HG03378 (cell line): Measurements from ENCODE around the gene XPO5.
"Not testable (repeated sequence)": the region's sequence is repeated elsewhere in the genome, so short reads cannot be mapped to it uniquely, and the experiment has no call there.

ENCODE experiments used
- ATAC-seq: cut with Tn5 transposase; IDR thresholded peaks from one replicate; pipeline ENCODE4 v1.9.1; 2021; ENCODE audit warnings: mild to moderate bottlenecking, moderate library complexity; ENCODE audit not compliant: unreplicated experiment

XPO5 gene

DNA sequence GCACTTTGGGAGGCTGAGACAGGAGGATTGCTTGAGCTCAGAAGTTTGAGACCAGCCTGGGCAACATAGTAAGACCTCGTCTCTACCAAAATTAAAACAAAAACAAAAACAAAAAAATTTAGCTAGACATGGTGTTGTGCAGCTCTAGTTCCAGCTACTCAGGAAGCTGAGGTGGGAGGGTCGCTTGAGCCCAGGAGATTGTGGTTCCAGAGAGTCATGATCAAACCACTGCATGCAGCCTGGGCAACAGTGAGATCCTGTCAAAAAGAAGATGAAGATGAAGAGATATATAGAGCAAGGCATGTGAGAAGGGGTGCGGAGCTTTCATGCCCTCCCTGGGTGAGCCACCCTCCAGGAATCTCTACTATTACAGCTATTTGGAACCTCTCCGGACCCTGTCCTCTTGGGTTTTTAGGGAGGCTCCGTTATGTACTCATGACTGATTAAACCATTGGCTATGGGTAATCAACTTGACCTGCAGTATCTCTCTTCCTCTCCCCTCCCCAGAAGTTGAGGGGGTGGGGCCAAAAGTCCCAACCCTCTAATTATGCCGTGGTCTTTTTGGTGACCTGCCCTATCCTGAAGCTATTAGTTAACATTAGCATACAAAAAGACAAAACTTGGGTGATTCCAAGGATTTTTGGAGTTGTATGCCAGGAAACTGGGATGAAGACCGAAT is 9.2 kb upstream of the XPO5 start:
- ATAC-seq = no peak

DNA sequence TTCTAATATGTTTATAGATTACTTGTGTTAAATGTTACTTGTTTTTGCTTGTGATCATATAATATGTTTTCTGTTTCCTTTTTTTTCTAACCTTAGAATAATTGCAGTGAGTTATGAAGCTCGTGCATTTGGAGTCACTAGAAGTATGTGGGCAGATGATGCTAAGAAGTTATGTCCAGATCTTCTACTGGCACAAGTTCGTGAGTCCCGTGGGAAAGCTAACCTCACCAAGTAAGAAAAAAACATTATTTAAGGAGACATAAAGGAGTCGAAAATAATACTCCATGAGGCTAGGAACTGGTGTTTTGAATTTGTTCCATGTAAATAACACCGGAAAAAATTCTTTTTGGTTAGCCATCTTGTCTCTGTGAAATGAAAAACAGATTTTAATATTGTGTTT is 7.1 kb upstream of the XPO5 start:
- ATAC-seq = no peak

DNA sequence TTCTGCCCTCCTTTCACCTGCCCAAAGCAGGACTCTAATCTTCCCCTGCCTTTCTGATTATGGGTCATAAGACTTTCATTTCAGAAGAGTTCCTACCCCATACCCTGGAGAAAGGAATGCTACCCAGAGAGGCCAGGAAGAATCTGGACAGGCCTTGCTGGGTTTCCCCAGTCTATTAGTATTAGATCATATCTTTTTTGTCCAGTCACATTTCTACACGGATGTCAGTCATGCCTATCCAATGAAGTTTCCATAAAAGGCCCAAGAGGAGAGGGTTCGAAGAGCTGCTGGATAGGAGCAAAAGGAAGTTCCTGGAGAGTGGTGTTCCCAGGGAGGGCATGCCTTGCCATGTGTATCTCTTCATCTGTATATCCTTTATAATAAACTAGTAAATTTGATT is 3.3 kb upstream of the XPO5 start:
- ATAC-seq = no peak

DNA sequence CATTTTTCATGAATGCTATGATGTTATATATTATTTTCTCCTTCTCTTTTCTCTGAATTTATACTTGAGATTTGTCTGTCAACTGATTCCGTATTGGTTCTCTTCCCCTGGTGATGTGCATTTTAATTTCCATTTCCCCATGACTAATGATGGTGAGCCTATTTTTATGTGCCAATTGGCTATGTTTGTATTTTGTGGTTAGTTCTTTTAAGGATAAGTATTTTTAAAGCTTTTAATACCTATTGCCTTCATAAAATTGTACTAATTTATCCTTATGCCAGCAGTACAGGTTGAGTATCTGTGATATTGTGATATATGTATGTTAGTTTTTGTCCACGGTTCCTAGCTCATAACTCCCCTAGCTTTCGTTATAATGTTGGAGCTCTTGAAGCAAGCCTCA is 2.9 kb upstream of the XPO5 start:
- ATAC-seq = no peak

DNA sequence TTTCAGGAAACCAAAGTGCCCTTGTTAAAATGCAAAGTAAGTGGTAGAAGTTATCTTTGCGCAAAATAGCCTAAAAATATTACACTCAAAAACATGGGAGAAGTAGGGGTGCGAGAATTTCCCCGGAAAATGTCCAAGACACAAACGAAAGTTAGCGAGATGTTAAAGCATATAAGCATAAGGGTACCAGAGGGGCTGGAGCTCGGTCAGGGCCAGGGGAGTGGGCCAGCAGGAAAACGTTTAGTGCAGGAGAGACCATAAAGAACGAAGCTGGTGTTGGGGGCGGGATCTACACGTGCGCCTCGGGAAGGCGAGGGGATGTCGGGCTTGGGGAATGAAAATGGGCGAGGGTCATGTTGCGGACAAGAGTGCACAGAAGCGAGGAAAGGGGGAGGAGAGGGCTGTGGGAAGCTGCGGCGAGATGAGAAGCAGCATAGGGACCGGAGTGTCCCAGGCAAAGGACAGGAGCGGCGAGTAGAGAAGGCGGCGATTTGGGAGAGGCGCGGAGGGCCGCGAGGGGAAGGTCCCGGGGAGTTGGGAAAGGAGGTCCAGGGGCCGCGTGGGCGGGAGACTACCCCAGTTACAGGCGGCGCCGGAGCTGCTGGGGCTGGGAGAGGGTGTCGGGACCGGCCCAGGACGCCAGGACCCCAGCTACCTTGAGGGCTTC is 600 bp downstream of the XPO5 start:
- no peak for ATAC-seq

DNA sequence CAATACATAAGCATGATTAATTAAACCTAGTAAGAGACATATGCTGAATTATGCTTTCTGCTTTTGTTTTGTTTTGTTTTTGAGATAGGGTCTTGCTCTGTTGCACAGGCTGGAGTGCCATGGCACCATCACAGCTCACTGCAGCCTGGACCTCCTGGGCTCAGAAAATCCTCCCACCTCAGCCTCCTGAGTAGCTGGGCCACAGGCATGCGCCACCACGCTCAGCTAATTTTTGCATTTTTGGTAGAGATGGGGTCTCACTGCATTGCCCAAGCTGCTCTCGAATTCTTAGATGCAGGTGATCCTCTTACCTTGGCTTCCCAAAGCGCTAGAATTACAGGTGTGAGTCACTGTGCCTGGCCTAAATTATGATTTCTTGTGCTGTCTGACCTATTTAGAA is 3.8 kb downstream of the XPO5 start:
- no peak for ATAC-seq

DNA sequence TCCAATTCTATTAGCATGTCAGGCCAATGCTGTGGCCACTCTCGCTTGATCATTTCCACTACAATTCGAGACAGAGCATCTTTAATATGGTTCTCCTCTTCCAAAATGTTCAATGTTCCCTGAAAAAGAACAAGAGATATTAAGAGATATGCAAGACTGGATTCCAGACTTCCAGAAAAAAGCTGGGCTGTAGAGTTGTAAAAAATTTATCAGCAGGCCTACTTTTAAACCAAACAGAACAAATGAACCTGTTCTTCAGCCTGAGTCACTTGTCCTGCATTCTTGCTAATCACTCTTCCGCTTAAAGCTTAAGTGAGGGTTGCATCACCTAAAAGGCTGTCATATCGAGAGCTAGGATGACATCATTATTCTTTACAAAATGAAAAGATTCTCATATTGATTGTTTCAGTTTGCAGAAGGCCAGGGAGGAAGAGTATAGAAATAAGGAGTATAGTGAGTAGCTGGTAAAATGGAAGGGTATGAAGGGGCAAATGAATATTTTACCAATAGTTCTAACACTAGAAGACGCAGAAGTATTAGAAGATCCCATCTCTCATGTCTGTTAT is 4.9 kb downstream of the XPO5 start:
- ATAC-seq = no peak

DNA sequence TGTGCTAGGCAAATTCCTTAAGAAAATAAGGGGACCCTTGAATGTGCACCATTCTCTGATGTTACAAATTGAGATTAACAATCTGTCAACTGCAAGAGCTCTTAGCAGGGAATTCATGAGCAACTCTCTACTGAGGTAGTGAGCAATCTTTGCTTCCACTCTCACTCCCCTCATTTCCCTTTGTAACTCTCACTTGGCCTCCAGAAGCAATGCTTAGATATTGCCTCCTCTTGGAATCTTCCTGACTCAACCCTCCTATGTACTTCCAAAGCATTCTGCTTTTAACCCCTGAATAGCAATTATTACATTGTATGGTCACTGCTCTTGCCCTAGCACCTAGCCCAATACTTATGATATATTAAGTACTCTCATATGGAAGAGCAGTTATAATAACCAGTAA is 16.5 kb downstream of the XPO5 start:
- no peak for ATAC-seq

DNA sequence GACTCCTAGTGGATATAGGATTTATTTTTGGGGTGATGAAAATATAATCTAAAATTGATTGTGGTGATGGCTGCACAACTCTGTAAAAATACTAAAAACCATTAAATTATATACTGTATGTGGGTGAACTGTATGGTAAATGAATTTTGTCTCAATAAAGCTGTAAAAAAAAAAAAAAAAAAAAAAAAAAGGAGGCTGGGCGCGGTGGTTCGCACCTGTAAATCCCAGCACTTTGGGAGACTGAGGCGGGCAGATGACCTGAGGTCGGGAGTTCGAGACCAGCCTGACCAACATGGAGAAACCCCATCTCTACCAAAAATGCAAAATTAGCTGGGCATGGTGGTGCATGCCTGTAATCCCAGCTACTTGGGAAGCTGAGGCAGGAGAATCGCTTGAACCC is 18.2 kb downstream of the XPO5 start:
- not testable (repeated sequence) for ATAC-seq

DNA sequence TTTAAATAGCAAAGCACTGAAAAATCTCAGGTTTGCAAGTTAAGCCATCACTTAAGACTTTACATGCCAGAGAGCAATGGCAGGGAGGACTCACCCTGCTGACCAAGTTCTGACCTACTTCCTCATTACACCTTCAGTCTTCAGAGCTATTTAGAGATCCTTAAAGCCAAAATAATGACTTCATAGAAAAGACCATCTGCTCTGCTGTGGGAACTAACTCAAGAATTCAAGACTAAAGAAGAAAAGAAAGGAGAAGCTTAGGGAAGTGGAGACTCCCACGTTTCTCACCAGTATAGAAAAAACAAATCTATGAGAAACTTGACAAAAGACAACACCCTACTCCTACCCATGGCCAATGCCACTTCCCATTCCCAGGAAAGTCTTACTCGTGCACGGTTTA is 28.6 kb downstream of the XPO5 start:
- no peak for ATAC-seq

DNA sequence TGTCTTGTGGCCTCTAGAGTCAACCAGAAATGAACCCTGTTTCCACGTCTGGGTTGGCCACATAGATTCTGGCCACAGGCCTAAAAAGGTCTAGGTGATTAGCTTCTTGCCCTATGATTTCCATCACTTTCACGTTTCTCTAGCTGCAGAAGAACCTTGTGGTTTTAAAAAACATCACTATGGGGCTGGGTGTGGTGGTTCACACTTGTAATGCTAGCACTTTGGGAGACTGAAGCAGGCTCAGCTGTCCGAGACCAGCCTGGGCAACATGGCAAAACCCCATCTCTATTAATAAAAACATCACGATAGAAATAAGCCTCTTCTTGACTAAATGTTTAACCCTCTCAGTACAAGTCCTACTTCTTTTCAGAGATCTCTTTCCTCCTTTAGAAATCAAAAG is 31.4 kb downstream of the XPO5 start:
- ATAC-seq = no peak

DNA sequence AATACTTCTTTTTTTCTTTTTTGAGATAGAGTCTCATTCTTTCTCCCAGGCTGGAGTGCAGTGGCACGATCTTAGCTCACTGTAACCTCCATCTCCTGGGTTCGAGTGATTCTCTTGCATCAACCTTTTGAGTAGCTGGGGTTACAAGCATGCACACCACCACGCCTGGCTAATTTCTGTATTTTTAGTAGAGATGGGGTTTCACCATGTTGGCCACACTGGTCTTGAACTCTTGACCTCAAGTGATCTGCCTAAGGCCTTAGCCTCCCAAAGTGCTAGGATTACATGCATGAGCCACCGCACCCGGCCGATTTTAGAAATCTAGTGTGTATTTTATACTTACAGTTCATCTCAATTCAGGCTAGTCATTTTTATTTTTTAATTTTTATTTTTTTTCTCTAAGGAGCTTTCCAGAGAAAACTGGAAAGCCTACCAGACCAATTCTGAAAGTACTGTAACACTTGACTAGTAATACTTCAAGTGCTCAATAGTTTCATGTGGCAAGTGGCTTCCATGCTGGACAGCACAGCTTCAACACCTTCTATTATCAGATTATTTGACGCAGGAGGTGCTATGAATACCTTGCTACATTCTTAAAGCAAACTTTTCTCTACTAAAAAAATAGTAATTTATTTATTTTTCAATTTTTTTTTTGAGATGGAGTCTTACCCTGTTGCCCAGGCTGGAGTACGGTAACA is 33.9 kb downstream of the XPO5 start:
- ATAC-seq = no peak

DNA sequence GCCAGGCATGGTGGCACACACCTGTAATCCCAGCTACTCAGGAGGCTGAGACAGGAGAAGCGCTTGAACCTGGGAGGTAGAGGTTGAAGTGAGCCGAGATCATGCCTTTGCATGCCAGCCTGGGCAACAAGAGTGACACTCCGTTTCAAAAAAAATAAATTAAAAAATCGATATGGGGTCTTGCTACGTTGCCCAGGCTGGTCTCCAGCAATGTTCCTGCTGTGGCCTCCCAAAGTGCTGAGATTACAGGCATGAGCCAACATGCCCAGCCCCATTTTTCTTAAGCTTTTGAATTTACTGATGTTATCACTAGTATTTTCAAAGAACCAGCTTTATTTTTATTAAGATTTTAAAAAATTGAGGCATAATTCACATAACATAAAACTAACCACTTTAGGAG is 35.3 kb downstream of the XPO5 start:
- no peak for ATAC-seq

DNA sequence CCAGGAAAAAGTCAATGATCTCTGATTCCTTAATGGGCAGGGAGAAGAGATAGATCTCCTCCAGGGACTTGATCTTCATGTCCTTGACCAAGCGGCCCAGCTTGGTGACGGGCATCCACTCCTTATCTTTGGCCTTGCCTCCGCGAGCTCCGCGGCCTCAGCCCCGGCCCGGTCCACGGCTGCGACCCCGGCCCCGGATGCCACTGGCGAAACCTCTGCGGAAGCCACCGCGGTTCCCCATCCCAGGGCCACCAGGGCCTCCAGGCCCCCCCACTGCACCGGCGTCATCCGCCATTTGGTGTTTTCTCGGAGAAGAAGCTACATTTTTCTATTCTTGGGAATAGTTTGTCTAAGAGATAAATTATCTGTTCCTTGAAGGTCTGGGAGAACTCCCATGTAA is 36.4 kb downstream of the XPO5 start:
- not testable (repeated sequence) for ATAC-seq

DNA sequence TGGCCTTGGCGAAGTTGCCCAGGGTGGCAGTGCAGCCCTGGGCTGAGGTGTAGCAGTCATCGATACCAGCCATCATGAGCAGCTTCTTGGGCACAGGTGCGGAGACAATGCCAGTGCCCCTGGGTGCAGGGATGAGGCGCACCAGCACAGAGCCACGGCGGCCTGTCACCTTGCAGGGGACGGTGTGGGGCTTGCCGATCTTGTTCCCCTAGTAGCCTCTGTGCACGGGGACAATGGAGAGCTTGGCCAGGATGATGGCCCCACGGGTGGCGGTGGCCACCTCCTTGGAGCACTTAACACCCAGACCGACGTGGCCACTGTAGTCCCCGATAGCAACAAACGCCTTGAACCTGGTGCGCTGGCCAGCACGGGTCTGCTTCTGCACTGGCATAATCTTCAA is 36.9 kb downstream of the XPO5 start:
- not testable (repeated sequence) for ATAC-seq

DNA sequence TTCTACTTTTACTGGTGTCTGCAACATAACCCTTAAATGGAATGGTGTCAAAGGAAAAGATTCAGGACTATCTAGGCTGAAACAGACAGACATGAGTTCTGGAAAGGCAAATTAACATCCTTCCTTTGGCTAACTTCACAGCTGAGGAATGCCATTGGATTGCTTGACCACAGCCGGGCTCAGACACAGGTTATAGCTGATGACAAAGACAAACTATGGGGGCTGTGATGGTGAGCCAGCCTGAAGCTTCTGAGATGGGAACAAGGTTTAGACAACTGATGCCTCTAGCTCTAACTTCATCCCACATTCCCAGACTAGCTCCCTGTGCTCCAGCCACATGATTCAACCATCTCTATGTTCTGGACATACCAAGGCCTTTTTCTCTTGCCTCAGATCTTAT is 43.6 kb downstream of the XPO5 start:
- no peak for ATAC-seq

DNA sequence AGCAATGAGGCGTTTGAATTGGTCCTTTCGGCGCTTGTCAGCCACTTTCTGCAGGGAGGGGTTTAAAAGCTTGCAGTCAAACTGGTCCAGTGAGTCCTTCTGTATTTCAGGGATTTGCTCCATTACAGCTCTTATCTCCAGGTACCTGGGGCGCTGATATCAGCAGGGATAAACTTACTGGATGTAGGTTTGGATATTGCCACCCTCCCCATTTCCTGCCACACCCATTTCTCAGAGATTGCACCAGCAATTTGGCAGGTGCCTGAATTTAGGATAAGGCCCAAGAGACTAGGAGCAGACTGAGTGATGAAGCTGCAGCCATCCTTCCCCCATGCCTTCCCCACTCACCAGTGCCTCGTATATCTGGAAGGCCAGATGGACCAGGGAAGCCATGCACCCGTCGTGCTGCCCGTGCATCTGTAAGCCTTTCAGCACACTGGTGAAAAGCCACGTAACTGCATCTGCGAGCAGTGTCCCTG is 51.3 kb downstream of the XPO5 start:
- ATAC-seq = no peak

DNA sequence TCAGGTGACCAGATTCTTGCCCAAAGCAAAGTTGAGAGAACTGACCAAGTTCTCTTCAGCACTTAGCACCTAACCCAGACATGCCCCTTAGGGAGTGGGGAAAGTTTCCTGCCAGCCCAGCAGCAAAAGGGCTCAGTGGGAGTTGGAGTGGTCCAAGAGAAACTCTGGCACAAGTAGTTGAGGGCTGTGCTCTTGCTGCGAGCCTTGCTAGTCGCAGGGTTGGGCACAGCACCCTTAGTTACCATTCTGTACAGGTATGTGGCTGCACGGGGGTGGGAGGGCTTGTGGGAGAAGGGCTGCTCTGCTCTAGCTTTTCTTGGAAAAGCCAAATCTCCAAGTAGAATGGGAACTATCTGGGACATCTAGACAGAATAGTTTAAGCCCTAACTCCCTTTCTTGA is 52.6 kb downstream of the XPO5 start:
- no peak for ATAC-seq

DNA sequence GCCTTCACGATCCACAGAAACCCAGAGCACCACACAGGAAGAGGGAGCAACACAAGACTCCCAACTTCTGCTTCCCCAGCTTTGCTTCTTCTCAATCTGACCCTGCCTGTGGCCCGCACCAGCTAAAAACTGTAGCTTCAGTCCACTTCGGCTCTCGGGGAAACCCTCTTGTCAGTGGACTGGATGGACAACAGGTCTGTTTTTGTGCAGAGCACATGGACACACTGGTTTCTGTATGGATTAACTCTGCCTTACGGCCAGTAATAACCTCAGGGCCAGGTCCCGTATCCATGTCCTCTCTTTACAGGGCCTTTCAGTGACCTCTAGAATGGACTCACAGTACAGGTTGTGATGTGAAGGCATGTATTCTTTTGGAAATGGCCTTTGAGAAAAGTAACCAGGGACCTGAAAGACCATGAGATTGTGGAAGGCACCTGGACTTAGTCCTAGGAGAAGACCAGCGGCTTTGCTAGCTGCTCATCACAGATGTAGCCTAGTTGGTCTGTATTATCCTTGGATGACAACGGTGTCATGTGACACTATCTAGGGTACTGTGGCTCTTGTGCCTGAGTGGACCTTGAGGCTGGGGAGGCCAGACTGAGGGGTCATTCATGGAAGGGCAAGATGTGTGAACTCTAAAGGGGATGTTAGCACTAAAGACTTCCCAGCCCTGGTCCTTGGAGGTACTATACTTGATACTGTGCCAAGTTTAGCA is 53.1 kb downstream of the XPO5 start:
- no peak for ATAC-seq

DNA sequence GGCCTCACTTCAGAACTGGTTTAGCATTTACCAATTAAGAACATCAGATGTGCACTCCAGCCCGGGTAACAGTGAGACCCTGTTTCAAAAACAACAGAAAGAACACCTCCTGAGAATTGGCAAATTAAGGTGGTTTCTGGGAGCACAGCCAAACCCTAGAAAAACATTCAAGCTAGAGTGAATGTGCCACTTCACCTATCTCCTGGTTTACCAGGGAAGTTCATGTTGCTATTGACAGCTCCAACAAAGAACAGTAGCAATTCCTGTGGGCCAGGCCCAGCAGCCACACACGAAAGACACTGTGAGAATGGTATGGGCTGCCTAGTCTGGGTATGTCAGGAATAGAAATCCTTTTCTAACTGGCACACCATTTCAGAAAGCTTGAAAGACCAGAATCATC is 54.0 kb downstream of the XPO5 start:
- no peak for ATAC-seq

DNA sequence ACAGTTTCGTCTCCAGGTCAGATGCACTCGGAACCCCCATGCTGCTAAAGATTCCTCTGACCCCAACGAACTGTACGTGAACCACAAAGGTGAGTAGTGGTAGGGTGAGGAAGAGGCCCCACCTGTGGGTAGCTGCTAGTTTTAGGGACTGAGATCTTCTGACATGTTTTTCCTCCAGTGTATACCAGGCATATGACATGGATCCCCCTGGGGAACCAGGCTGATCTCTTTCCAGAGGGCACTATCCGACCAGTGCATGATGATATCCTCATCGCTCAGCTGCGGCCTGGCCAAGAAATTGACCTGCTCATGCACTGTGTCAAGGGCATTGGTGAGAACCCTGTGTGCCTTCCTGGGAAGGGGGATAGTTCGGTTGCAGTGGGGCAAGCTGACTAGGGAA is 55.7 kb downstream of the XPO5 start:
- ATAC-seq = no peak
